HG03175 (cell line): ENCODE measurements around the gene DDX41.
"Not testable (repeated sequence)": the region's sequence is repeated elsewhere in the genome, so short reads cannot be mapped to it uniquely, and the experiment has no call there.

Experiments
- ATAC-seq: cut with Tn5 transposase; IDR thresholded peaks from one replicate; pipeline ENCODE4 v1.9.1; 2021; ENCODE audit warnings: mild to moderate bottlenecking, moderate library complexity; ENCODE audit not compliant: unreplicated experiment

DDX41 gene

DNA sequence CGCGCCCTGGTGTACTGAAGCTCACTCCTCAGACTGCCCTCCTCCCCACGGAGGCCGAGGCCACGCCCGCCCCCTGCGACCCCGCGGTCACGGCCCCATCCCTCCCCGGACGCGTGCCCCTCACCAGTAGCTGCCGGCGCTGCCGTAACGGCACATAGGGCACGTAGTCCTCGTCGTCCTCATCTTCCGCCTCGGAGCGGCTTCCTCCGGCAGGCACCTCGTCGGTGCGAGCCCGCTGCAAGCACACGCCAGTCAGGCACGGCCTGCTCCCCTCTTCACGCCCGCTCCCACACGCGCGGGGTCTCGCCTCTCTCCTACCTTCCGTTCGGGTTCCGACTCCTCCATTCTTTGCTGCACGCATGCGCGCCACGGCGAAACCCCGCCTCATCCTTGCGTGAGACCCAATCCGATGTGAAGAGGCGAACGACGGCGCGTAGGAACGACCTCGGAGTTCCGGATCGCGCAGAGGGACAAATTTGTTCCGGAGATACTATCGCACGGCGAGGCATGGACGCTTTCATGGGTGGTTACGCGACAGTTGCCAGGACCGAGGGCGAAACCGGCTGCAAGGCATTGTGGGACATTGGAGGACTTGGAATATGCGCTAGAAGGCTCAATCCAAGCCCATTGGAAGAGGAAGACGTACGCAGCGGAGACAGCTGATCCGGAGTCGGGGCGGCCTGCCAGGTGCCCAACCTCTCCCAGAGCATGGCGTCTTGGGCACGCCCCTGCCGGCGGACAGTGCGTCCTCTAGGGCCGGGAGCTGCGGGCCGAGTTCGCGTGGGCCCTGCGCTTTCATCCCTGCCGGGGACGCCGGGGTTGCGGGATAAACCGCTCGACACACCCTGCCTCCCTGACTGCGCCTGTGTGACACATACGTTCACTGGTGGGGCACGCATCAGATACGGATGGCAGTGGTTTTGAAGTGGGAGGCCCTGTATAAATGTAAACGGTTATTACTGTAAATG lies at the start of gene DDX41:
Gene DDX41, minus strand, starts transcription at position 361 of the 968 bp plus-strand sequence. Its CDS starts 16 bp downstream, at position 345.
- peak; percentile 82 for ATAC-seq

DNA sequence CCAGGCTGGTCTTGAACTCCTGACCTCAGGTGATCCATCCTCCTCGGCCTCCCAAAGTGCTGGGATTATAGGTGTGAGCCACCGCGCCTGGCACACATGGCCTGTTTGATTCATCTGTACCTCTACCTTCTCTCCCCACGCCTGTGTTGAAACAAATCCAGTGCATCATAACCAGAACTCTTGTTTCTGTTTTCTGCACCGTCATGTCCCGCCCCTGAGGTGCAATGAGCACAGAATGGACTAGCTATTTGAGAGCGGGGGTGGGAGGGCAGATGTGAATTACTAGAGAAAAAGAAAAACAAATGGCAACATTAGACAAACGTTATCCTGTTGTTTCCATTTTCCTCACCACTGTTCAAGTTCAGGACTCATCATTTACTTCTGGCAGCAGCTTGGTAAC lies 48.3 kb upstream of the DDX41 start:
- ATAC-seq, result no peak

DNA sequence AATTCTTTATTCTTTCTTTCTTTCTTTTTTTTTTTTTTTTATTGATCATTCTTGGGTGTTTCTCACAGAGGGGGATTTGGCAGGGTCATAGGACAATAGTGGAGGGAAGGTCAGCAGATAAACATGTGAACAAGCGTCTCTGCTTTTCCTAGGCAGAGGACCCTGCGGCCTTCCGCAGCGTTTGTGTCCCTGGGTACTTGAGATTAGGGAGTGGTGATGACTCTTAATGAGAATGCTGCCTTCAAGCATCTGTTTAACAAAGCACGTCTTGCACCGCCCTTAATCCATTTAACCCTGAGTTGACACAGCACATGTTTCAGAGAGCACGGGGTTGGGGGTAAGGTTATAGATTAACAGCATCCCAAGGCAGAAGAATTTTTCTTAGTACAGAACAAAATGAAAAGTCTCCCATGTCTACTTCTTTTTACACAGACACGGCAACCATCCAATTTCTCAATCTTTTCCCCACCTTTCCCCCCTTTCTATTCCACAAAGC lies 42.7 kb upstream of the DDX41 start:
- not testable (repeated sequence) for ATAC-seq

DNA sequence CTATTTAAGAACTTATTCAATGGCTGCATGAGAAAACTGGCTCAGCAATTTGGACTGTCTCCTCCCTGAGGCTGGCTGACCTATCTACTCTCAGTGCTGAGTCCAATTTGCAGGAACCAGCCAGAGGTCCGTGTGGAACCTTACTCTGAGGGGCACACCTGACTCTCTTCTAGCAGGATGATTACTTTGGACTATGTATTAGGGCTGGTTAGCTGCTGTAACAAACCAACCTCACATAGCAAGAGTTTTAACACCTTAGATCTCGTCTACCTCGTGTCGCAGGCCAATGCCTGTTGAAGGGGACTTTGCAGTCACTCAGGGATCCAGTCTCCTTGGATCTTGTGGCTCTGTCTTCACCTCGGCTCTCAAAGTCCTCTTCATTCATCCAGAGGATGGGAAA lies 41.0 kb upstream of the DDX41 start:
- no peak for ATAC-seq

DNA sequence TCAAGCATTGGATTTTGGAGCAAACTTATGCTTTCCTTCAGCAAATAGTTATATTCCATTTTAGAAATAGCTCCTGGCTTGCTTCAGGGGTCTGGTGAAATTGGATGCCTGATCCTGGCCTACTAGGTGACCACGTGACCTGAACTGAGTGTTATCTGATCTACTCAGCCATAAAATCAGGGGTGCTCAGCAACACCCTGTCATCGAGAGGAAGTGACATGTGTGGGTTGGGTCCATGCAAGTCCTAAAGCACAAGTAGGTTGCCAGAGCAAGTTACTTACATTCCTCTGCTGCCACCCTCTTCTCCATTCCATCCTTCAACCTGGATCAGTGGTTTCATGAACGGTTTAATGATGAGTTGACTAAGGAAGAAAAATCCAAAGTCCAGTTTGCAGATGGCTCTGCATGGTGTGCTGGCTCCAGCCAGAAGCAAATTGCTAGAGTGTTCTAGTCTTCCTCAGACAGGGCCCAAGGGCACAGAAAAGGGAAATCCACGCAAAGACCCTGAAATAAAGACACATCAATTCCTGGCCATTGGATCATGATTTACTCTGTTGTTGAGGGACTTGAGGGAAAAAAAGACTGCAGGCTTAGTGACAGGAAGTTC lies 40.4 kb upstream of the DDX41 start:
- no peak for ATAC-seq

DNA sequence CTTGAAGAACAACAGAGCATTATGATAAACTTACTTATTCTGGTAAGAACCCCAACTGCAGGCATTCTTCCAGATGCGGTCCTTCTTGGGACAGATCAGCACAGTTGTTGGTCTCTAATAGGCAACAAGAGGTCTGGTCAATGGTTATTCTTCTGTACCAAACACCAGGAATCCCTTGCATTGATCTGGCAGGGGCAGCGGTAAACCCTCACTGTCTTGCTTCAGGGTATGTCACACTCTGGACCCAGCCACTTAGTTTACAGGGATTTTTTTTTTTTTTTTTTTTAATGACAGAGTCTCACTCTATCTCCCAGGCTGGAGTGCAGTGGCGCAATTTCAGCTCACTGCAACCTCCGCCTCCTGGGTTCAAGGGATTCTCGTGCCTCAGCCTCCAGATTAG lies 38.9 kb upstream of the DDX41 start:
- no peak for ATAC-seq

DNA sequence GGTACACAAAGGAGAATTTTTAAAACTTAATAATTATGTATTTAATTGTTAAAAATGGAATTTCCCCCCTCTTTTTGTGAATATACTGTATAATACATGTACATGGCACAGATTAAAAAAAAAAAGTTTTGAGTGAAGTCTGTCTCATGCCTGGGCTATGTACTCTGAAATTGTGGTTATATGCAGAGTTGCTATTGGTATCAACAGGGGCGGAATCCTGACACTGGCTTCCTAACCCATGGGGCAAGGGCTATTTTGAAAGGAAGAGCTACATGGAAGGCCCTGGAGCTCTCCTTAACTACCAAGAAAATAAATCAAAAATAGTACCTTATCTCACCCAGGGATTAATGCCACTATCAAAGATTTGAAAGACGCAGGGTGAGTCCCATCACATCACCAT lies 38.5 kb upstream of the DDX41 start:
- ATAC-seq, result no peak

DNA sequence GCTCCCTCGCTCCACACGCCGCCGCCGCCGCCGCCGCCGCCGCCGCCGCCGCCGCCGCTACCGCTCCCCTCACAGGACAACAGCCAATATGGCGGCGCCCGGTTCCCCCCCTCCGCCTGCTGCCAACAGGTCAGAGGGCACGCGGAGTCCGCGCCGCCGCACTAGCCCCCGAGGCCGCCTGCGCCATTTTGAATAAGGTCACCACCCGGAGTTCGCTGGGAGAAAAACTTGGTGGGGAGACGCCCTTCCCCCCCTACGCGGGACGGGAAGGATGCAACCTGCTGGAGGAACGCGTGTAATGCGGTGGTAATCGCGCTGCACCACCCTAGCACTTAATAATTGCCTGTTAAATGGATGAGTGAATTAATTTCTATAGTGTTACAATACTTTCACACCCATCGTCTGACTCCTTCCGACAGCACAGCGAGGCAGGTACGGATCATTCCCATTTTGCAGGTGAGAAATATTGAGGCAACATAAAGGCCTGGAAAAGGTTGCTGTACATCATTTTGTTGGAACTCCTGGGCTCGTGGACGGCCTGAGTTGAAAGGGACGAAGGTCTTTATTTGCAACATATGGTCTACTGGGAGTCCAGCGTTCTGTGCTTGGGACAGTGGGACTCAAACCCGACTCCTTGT lies 37.8 kb upstream of the DDX41 start, which contains the start of gene FAM193B:
Gene FAM193B, minus strand, starts transcription at position 90 of the 638 bp plus-strand sequence. CDS start 105 bp downstream, outside the sequence.
- ATAC-seq, result peak; percentile 94

DNA sequence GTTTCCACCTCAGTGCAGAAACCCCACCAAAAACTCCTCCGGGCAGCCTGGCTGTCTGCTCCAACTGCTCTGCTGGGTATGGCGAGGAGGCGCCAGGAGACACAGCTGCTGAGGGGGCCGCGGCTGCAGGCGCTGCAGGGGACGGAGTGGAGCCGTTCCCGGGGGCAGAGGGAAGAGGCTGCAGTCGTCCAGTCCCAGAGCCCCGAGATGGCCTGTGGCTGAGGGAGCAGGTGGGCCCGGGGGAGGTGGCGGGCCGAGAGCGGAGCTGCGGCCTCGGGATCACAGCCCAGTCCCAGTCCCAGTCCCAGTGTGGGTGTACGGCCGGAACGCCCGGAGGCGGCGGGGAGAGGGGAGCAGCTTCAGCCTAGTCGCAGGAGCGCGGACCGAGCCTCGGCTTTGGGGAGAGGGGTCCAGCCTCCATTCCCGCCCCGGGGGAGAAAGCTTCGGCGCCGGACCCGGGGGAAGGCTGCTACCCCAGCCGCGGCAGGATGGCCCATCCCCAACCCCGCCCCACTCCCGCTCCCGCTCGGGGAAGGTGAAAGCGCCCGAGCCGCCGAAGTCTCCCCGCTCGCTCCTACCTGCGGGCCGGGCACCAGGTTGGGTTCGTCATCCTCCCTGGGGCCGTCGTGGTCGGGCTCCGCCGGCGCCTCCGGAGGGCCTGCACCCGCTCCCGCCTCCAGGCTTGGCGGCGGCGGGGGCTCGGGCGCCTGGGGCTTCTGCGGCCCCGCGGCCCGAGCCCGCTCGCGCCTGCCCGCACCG lies 37.1 kb upstream of the DDX41 start:
- ATAC-seq, result peak; percentile 43

DNA sequence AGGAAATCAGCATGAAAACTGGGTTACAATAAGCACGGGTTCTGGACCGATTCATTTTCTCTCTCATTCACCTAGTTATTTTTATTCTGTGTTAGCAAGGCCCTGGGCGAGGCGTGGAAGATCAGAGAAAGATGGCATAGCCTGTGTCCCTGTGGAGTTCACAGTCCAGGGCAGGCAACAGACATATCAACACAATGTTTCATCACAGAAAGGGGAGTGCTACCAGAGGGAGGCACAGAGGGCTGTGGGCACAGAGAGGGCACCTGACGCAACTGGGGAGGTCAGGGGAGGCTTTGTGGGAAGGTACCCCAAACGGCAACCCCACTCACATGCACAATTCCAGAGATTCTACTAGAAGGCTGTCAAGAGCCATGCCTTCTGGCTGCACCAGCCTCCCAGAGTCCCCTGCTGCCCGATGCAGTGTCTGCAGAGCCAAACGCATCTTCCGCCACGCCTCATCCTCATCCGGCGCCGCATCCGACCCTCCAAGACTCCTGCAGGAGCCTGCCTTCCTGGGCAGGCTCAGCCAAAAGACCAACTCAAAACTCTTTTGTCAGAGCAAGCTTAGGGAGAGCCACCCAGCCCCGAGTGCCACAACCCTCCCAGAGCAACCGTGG lies 36.2 kb upstream of the DDX41 start:
- ATAC-seq, result no peak

DNA sequence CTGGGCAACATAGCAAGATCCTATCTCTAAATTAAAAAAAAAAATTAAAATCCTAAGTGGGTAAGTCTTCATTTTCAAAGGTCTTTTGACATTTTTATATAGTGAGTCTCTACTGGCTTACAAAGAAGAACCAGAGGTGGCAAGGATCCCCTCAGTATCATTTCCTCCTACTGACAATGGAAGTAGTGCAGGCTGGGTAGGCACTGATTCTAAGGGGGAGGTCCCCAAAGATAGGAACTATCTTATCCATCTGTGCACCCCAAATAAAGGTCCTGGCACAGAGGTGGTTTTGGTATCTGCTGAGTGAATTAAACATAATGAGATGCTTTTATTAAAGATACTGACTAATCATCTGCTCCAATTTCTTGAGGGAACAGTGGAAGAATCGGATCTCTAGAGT lies 33.4 kb upstream of the DDX41 start:
- no peak for ATAC-seq

DNA sequence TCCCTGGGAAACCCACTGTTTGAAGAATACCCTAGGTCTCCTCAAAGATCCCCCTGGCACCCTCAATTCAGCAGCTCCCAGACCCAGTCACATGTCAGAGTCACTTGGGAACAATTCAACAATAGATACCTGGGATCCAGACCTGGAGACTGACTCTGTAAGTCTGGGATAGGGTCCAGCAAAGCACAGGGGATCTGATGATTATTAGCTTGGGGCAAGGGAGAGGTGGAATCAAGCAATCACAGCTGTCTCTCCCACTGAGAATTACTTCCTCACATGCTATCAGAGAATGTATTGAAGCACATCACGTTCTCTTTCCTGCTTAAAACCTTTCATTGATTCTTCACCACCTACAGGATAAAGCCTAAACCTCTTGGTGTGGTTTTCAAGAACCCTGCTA lies 31.7 kb upstream of the DDX41 start:
- ATAC-seq, result no peak

DNA sequence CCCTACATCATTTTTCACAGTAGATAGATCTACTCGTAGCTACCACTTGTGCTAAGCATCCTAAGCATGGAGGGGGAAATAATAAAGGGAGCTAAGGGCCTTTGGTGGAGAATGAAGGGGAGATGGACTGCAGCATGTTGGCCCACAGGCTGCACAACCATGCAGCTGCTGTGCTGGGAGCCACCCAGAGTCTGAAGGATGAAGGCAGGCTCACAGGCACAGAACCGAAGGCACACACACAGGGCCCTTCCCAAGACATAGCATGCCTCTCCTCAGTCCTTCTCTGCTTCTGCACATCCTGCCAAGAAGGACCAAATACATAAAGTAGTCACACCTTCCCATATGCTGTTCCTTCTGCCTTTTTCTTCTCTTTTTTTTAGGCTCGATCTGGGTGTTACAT lies 31.0 kb upstream of the DDX41 start:
- ATAC-seq, result no peak

DNA sequence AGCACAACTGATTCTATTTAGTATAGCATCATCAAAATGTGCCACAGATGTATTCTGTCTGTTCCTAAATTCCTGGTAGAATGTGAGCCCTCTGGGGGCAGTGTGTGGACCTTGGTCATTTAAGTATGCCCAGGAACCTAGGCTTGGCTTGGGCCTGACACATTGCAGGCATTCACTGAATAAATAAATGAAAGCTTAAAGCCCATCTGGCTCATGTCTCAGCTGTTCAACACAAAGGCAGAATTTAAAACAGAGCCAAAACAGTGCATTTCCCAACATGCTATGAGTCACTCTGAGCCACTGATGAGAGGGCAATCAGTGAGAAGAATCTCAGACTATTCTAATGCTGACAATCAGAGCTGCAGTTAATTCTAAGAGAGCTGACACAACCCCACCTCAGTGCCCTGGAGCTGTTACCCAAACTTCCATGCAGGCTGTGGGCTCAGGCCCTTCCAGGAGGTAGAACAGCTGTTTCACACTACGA lies 29.5 kb upstream of the DDX41 start:
- ATAC-seq, result no peak

DNA sequence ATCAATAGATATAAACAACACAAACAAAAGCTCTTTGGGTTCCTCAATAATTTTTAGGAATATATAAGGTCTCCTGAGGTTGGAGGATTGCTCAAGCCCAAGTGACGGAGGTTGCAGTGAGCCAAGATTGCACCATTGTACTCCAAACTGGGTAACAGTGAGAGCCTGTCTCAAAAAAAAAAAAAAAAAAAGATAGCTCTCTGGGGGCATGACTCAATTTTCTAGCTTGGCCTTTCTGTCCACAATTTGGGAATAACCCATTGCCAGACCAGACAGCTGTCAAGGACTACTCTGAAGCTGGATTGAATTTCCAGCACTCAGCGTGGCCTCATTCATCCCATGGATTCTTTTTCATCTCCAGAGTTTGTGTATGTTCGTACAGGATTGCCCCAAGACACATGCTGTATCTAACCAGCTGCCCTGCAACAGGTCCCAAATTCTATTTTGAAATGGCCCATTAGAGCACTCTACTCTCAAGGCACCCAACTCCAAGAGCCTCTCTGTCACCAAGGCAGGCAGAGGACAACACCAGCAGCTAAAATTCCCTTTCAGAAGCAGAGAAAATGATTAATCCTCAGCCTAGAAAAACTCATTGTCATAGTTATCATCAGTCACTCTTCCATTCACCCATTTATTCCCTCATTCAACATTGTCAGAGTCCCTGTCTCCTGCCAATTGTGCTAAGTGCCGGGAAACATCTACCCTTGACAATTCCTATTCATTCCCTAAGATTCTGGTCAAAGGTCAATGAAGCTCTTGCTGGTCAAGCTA lies 28.9 kb upstream of the DDX41 start:
- no peak for ATAC-seq

DNA sequence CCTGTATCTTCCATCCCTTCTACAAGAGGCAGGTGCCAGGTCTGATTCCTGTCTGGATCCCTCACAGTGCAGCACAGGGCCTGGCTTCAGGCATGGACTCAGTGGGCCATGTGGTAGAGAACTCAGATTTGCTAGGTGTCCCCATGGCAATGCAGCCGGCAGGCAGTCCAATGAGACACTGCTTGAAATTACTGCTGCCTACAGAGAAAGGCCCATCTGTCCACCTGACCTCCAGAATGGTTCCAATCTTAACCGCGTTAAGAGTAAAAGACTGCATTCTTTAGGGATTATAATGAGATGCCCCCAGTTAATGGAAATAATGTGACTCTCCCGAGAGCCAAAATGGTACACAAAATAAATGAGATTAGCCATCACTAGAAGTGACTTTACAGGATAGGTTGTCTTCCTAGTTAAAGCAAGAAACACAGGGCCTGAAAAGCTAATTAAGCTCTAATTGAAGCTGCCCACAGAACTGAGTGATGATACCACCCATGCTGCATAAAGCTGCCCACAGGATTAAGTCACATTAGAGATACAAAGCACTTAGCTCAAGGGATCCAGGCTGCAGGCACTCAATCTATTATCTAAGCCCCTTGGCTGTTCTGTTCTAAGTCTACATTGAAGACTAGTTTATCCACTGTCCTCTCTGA lies 26.2 kb upstream of the DDX41 start:
- ATAC-seq, result no peak

DNA sequence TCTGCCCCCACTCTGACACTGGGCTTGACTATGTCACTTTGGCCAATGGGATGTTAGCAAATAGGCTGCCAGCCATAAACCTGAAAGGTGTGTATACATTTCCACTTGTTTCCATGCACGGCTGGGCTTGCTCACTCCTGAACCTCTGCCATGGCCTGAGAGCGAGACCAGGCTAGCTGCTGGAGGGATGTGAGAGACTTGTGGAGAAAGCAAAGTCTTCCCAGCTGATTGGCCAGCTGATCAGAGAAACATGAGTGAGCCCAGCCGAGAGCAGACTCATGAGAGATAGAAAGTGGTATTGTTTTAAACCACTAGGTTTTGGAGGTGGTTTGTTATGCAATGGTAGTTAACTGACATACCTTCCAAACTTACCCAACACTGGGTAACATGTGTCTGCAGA lies 23.7 kb upstream of the DDX41 start:
- ATAC-seq, result no peak

DNA sequence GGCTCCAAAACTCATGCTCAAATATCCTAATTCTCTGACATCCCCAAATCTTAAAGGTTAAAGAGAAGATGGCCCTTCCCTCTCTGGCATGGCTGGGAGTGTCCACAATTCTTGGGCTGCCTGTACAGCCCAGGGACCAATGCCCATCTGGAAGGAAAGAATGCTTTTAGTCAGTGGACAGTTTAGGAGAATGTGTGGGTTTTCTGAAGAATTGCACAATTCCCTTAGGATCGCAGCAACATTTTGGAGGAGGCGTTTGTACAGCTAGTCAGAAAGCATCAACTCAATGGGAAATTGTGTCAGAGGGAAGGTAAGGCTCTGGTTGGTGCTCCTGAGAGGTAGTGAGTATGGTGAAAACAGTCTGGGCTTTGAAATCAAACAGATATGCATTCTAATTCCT lies 22.6 kb upstream of the DDX41 start:
- ATAC-seq, result no peak

DNA sequence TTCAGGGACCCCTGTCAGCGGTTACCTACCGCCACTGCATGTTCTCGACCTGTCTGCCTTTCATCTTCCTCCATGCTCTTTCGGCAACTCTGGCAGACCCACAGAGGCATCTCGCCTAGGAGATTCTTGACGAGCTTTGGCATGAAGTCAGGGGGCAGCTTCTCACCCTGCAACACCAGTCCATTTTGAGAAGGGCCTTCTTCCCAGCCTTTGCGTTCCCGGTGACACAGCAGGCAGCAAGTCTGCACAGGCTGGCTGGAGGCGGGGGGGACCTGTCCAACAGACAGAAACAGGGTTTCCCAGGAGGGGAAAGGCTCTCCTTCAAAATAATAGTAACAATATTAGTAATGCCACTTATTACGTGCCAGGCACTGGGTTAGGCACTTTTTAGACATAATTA lies 22.1 kb upstream of the DDX41 start:
- ATAC-seq, result no peak
